Fibroblast of mammary gland (primary cell): ENCODE measurements around the gene RPL18.

ENCODE experiments used
- DNase-seq: peaks from one replicate; pipeline ENCODE4 v3.0.0-alpha.2; 2010; ENCODE audit warnings: low read depth
- H3K4me3 ChIP-seq: 2 replicates; pipeline ENCODE4 v1.5.1; 2011; ENCODE audit warnings: low read depth, mild to moderate bottlenecking, low read length, moderate library complexity; ENCODE audit not compliant: control insufficient read depth
- TF ChIP-seq, protein P1 (sequence below): conservative IDR thresholded peaks from 2 replicates; pipeline ENCODE4 v1.5.1; 2011; ENCODE audit warnings: low read depth, low read length, inconsistent platforms; ENCODE audit not compliant: control insufficient read depth, insufficient read depth

Gene RPL18

GRCh38 chr19:48644839-48645619, 26.1 kb upstream of the RPL18 start:
- peak overlapping the region; percentile 2 for H3K4me3 ChIP-seq
- TF ChIP-seq, protein P1, sequence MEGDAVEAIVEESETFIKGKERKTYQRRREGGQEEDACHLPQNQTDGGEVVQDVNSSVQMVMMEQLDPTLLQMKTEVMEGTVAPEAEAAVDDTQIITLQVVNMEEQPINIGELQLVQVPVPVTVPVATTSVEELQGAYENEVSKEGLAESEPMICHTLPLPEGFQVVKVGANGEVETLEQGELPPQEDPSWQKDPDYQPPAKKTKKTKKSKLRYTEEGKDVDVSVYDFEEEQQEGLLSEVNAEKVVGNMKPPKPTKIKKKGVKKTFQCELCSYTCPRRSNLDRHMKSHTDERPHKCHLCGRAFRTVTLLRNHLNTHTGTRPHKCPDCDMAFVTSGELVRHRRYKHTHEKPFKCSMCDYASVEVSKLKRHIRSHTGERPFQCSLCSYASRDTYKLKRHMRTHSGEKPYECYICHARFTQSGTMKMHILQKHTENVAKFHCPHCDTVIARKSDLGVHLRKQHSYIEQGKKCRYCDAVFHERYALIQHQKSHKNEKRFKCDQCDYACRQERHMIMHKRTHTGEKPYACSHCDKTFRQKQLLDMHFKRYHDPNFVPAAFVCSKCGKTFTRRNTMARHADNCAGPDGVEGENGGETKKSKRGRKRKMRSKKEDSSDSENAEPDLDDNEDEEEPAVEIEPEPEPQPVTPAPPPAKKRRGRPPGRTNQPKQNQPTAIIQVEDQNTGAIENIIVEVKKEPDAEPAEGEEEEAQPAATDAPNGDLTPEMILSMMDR, result no peak
- DNase-seq, result peak; percentile 71

GRCh38 chr19:48644355-48644754, 25.4 kb upstream of the RPL18 start:
- DNase-seq, result no peak
- no peak overlapping the region for H3K4me3 ChIP-seq
- TF ChIP-seq, protein P1, result no peak

DNA sequence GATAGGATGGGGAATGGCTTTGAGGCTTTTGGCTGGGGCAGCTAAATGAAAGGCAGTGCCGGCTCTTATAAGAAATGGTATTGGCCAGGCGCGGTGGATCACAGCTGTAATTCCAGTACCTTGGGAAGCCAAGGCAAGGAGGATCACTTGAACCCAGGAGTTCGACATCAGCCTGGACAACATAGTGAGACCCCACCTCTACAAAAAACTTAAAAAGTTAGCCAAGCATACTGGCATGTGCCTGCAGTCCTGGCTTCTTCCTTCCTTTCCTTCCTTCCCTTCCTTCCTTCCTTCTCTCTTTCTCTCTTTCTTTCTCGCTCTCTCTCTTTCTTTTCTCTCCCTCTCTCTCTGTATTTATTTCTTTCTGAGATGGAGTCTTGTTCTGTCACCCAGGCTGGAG, 23.9 kb upstream of the RPL18 start:
- TF ChIP-seq, protein P1, result no peak
- no peak overlapping the region for H3K4me3 ChIP-seq
- DNase-seq, result no peak

- TF ChIP-seq, protein P1, result no peak
- H3K4me3 ChIP-seq, result no peak overlapping the region
- DNase-seq, result no peak
Observed at GRCh38 chr19:48641850-48642249, 22.9 kb upstream of the RPL18 start.

GRCh38 chr19:48639483-48640375, 20.8 kb upstream of the RPL18 start:
- no peak for DNase-seq
- H3K4me3 ChIP-seq, result no peak overlapping the region
- TF ChIP-seq, protein P1, result no peak

- H3K4me3 ChIP-seq, result no peak overlapping the region
Observed at GRCh38 chr19:48638831-48639381, 19.9 kb upstream of the RPL18 start.

More at GRCh38 chr19:48638831-48639381, 19.9 kb upstream of the RPL18 start:
- TF ChIP-seq, protein P1, result no peak
- no peak for DNase-seq
